Lower lobe of right lung (tissue), 2 donors: Measurements from ENCODE around the gene ZNF18. TPM values are rescaled to one million over a fixed set of nuclear protein-coding genes. Genes with fewer than 3 reads are reported as not detected.
"Not testable (repeated sequence)": the region's sequence is repeated elsewhere in the genome, so short reads cannot be mapped to it uniquely, and the experiment has no call there.

ENCODE experiments used
- ATAC-seq, 2 donors: fragments of 200-7000 bp; cut with Tn5 transposase; one replicate each; pipeline ENCODE4 v1.9.1; 2020 to 2022; ENCODE audit warnings: mild to moderate bottlenecking in 2 of 2, moderate library complexity in 2 of 2
- DNase-seq: peaks from one replicate; pipeline ENCODE4 v3.0.0-alpha.2; 2020
- H3K27ac ChIP-seq: fragments of 200-600 bp; one replicate; pipeline ENCODE4 v1.8.0; 2022
- H3K27me3 ChIP-seq: fragments of 200-600 bp; one replicate; pipeline ENCODE4 v1.8.0; 2022; ENCODE audit warnings: low read depth
- H3K36me3 ChIP-seq: fragments of 200-600 bp; one replicate; pipeline ENCODE4 v1.8.0; 2022; ENCODE audit warnings: mild to moderate bottlenecking
- H3K4me1 ChIP-seq: fragments of 200-600 bp; one replicate; pipeline ENCODE4 v1.8.0; 2022
- H3K4me3 ChIP-seq: fragments of 200-600 bp; one replicate; pipeline ENCODE4 v1.8.0; 2022; ENCODE audit warnings: mild to moderate bottlenecking
- H3K9me3 ChIP-seq: fragments of 200-600 bp; one replicate; pipeline ENCODE4 v1.8.0; 2022
- CTCF ChIP-seq: fragments of 200-600 bp; IDR thresholded peaks from one replicate; pipeline ENCODE4 v1.8.0; 2022; ENCODE audit warnings: antibody characterized with exemption, mild to moderate bottlenecking
- intact Hi-C: fragments of 100-400 bp; cut with DNase I; formaldehyde crosslinking; loops from one replicate; pipeline ENCODE4 v1.11.0; 2022
- total RNA-seq: library from RNA; stranded (reverse); fragmentation: NEBNext Ultra II Directional; extraction: Animal tissue kit (Norgen Biotek cat#: 25700); gene quantifications from one replicate; pipeline ENCODE4 v1.2.1, GENCODE V29; 2021
- donor health status: DM: no; HTN: yes; CAD: no; lungs with severe emphysema.

Gene ZNF18
- total RNA-seq, 1 donor from 2014 or later = 7.2 TPM

GRCh38 chr17:11944587-11944986 lies 52.7 kb downstream of the ZNF18 start:
- no peaks in the 10 kb centered on the region for H3K36me3 ChIP-seq
- no peak for ATAC-seq
- TF ChIP-seq CTCF = no peak
- H3K27ac ChIP-seq = no peak overlapping the region
- DNase-seq = no peak
- no peak overlapping the region for H3K4me3 ChIP-seq
- H3K27me3 ChIP-seq = no peaks in the 10 kb centered on the region
- H3K4me1 ChIP-seq = no peaks in the 10 kb centered on the region
- intact Hi-C loops = no loop called here
- H3K9me3 ChIP-seq = no peaks in the 10 kb centered on the region

- ATAC-seq = no peak
Measured at GRCh38 chr17:11943759-11944347, 53.4 kb downstream of the ZNF18 start.

GRCh38 chr17:11943086-11943485 lies 54.2 kb downstream of the ZNF18 start:
- H3K36me3 ChIP-seq, H3K4me1 ChIP-seq, intact Hi-C loops, DNase-seq, H3K4me3 ChIP-seq, H3K27me3 ChIP-seq, ATAC-seq, H3K9me3 ChIP-seq, H3K27ac ChIP-seq: not testable (repeated sequence)

More at GRCh38 chr17:11943759-11944347, 53.4 kb downstream of the ZNF18 start:
- TF ChIP-seq CTCF = no peak
- intact Hi-C loops = no loop called here
- Histone ChIP-seq H3K4me3 (no peak overlapping the region), H3K4me1 (no peaks in the 10 kb centered on the region), H3K9me3 (no peaks in the 10 kb centered on the region), H3K36me3 (no peaks in the 10 kb centered on the region), H3K27me3 (no peaks in the 10 kb centered on the region), H3K27ac (no peak overlapping the region)
- no peak for DNase-seq

- H3K9me3 ChIP-seq = no peaks in the 10 kb centered on the region
- H3K4me1 ChIP-seq = no peaks in the 10 kb centered on the region
- intact Hi-C loops = no loop called here
- ATAC-seq = no peak
- no peak for DNase-seq
- TF ChIP-seq CTCF = no peak
- no peak overlapping the region for H3K4me3 ChIP-seq
- peaks cover 6% of the 10 kb centered on the region for H3K27me3 ChIP-seq
- H3K36me3 ChIP-seq = no peaks in the 10 kb centered on the region
- H3K27ac ChIP-seq = no peak overlapping the region
Measured at GRCh38 chr17:11940904-11941303, 56.4 kb downstream of the ZNF18 start.

GRCh38 chr17:11935734-11936406 lies 61.4 kb downstream of the ZNF18 start:
- Histone ChIP-seq H3K36me3 (no peaks in the 10 kb centered on the region), H3K27ac (no peak overlapping the region), H3K4me3 (no peak overlapping the region), H3K27me3 (peaks cover 6% of the 10 kb centered on the region), H3K4me1 (no peaks in the 10 kb centered on the region), H3K9me3 (no peaks in the 10 kb centered on the region)
- intact Hi-C loops = no loop called here
- no peak for DNase-seq
- TF ChIP-seq CTCF = peak; percentile 85
- no peak for ATAC-seq

GRCh38 chr17:11932337-11932898 lies 64.9 kb downstream of the ZNF18 start:
- TF ChIP-seq CTCF = no peak
- no peaks in the 10 kb centered on the region for H3K36me3 ChIP-seq
- no peak overlapping the region for H3K4me3 ChIP-seq
- H3K27me3 ChIP-seq = peaks cover 6% of the 10 kb centered on the region
- DNase-seq = no peak
- H3K27ac ChIP-seq = no peak overlapping the region
- no peak for ATAC-seq
- no peaks in the 10 kb centered on the region for H3K4me1 ChIP-seq
- intact Hi-C loops = no loop called here
- no peaks in the 10 kb centered on the region for H3K9me3 ChIP-seq
